HepG2 (cell line): ENCODE data around the gene MLST8. TPM values are rescaled to one million over a fixed set of nuclear protein-coding genes. Genes with fewer than 3 reads are reported as not detected.

Experiments used
- ARHGAP35 ChIP-seq: sonication (generic); formaldehyde crosslinking; IDR thresholded peaks from 2 replicates; pipeline ENCODE4 v1.9.0; 2022; ENCODE audit warnings: mild to moderate bottlenecking, inconsistent platforms, moderate library complexity, missing genetic modification reagents, borderline replicate concordance
- SUZ12 ChIP-seq: fragments of 150-350 bp; IDR thresholded peaks from 2 replicates; pipeline ENCODE4 v1.6.1; 2014; ENCODE audit warnings: low read depth, low read length
- ZBTB39 ChIP-seq: sonication (generic); formaldehyde crosslinking; IDR thresholded peaks from 2 replicates; pipeline ENCODE4 v1.5.0; 2020; ENCODE audit warnings: missing genetic modification reagents
- ZBTB8A ChIP-seq: sonication (generic); formaldehyde crosslinking; IDR thresholded peaks from 2 replicates; pipeline ENCODE4 v1.4.0; 2020; ENCODE audit warnings: mild to moderate bottlenecking, low read depth, missing genetic modification reagents, borderline replicate concordance
- ZMYM4 ChIP-seq: sonication (generic); formaldehyde crosslinking; IDR thresholded peaks from 2 replicates; pipeline ENCODE4 v1.8.1; 2023; ENCODE audit warnings: mild to moderate bottlenecking, missing genetic modification reagents
- ZNF12 ChIP-seq: sonication (generic); formaldehyde crosslinking; IDR thresholded peaks from 2 replicates; pipeline ENCODE4 v1.5.0; 2020; ENCODE audit warnings: missing genetic modification reagents
- ZNF652 ChIP-seq: IDR thresholded peaks from 2 replicates; pipeline ENCODE4 v1.6.1; 2016; ENCODE audit warnings: low read depth, borderline replicate concordance
- ZNF839 ChIP-seq: sonication (generic); formaldehyde crosslinking; IDR thresholded peaks from 2 replicates; pipeline ENCODE4 v1.4.0; 2020; ENCODE audit warnings: missing genetic modification reagents, mild to moderate bottlenecking, borderline replicate concordance
- polyA plus RNA-seq, 8 experiments: library from polyadenylated mRNA; depleted of rRNA in 3 of 8; stranded (reverse) in 7 of 8; unstranded in 1 of 8; fragments of >200 nt; fragmentation: Illumina TruSeq in 4 of 8; extraction: Trizol in 4 of 8; gene quantifications; 2 replicates each; pipeline versions ENCODE4 v1.2.1 to v1.2.3, GENCODE V29; 2011 to 2016; ENCODE audit warnings: low read depth in 4 of 8, missing spikeins in 1 of 8, mixed read lengths in 1 of 8; ENCODE audit not compliant: insufficient read depth in 1 of 8
- total RNA-seq, 5 experiments: library from RNA; depleted of rRNA; stranded (reverse); fragments of >200 nt; fragmentation: Illumina TruSeq; extraction: Trizol; gene quantifications; 2 replicates each; pipeline ENCODE4 v1.2.3, GENCODE V29; 2016; ENCODE audit warnings: low read depth in 1 of 5
- TF ChIP-seq, protein P1 (sequence below): IDR thresholded peaks from 2 replicates; pipeline ENCODE4 v1.6.1; 2016; ENCODE audit warnings: mild to moderate bottlenecking, missing biosample characterization, missing genetic modification reagents
- TF ChIP-seq, protein P2 (sequence below): sonication (generic); formaldehyde crosslinking; IDR thresholded peaks from 2 replicates; pipeline ENCODE4 v1.4.0; 2020; ENCODE audit warnings: missing genetic modification reagents, borderline replicate concordance
- TF ChIP-seq, protein P3 (sequence below): sonication (generic); formaldehyde crosslinking; IDR thresholded peaks from 2 replicates; pipeline ENCODE4 v1.4.0; 2020; ENCODE audit warnings: missing genetic modification reagents

The MLST8 gene
- total and polyA plus RNA-seq, 2 of the 13 experiments (the other 11 are each of a cell fraction or from before 2014, with no cell fraction given) = 30.8 to 72.7 TPM

DNA sequence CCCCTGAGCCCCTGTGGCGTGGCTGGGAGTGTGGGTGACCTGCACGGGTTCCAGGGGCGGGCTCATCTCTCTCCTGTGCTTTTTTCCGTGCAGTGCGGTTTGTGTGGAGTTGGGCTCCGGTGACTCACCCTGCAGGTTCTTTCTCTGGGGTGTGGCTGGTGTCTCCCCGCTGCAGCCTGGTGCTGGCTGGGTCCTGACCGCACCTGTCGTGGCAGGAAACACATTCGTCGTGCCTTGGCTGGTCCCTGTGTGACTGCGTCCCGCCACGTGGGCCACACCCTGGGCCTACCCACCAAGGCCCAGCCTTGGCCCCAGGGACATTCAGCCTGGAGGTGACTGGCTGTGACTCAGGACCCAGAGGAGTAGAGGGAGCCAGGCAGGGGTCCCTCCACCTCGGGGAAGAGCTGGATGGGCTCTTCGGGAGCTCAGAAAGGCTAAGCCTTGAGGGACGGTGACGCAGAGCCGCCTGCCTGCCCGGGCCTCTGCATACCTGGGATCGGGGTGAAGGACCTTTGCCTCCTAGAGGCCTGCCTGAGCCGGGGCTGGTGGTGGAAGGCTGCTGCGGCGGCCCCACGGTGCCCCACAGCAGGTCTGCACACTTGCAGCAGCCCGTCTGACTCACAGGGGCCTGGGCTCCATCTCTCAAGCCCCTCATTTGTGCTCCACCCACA lies 41.9 kb upstream of the MLST8 start (continued):
- peak; percentile 75 for TF ChIP-seq ARHGAP35 (CRISPR knock-in tag)
- TF ChIP-seq, protein P1, sequence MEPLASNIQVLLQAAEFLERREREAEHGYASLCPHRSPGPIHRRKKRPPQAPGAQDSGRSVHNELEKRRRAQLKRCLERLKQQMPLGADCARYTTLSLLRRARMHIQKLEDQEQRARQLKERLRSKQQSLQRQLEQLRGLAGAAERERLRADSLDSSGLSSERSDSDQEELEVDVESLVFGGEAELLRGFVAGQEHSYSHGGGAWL (CRISPR knock-in tag) = no peak; the same call in 1 of the 2 replicates
- TF ChIP-seq, protein P2, sequence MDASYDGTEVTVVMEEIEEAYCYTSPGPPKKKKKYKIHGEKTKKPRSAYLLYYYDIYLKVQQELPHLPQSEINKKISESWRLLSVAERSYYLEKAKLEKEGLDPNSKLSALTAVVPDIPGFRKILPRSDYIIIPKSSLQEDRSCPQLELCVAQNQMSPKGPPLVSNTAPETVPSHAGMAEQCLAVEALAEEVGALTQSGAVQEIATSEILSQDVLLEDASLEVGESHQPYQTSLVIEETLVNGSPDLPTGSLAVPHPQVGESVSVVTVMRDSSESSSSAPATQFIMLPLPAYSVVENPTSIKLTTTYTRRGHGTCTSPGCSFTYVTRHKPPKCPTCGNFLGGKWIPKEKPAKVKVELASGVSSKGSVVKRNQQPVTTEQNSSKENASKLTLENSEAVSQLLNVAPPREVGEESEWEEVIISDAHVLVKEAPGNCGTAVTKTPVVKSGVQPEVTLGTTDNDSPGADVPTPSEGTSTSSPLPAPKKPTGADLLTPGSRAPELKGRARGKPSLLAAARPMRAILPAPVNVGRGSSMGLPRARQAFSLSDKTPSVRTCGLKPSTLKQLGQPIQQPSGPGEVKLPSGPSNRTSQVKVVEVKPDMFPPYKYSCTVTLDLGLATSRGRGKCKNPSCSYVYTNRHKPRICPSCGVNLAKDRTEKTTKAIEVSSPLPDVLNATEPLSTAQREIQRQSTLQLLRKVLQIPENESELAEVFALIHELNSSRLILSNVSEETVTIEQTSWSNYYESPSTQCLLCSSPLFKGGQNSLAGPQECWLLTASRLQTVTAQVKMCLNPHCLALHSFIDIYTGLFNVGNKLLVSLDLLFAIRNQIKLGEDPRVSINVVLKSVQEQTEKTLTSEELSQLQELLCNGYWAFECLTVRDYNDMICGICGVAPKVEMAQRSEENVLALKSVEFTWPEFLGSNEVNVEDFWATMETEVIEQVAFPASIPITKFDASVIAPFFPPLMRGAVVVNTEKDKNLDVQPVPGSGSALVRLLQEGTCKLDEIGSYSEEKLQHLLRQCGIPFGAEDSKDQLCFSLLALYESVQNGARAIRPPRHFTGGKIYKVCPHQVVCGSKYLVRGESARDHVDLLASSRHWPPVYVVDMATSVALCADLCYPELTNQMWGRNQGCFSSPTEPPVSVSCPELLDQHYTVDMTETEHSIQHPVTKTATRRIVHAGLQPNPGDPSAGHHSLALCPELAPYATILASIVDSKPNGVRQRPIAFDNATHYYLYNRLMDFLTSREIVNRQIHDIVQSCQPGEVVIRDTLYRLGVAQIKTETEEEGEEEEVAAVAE = 0 out of 2 replicates have a peak, but pooled peaks have one; percentile 41
- TF ChIP-seq SUZ12 = no peak
- TF ChIP-seq, protein P3, sequence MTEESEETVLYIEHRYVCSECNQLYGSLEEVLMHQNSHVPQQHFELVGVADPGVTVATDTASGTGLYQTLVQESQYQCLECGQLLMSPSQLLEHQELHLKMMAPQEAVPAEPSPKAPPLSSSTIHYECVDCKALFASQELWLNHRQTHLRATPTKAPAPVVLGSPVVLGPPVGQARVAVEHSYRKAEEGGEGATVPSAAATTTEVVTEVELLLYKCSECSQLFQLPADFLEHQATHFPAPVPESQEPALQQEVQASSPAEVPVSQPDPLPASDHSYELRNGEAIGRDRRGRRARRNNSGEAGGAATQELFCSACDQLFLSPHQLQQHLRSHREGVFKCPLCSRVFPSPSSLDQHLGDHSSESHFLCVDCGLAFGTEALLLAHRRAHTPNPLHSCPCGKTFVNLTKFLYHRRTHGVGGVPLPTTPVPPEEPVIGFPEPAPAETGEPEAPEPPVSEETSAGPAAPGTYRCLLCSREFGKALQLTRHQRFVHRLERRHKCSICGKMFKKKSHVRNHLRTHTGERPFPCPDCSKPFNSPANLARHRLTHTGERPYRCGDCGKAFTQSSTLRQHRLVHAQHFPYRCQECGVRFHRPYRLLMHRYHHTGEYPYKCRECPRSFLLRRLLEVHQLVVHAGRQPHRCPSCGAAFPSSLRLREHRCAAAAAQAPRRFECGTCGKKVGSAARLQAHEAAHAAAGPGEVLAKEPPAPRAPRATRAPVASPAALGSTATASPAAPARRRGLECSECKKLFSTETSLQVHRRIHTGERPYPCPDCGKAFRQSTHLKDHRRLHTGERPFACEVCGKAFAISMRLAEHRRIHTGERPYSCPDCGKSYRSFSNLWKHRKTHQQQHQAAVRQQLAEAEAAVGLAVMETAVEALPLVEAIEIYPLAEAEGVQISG (CRISPR knock-in tag) = 0 out of 2 replicates have a peak, but pooled peaks have one; percentile 8
- peak; percentile 76 for TF ChIP-seq ZNF12 (CRISPR knock-in tag)
- no peak for TF ChIP-seq ZNF652 (CRISPR knock-in tag)
- no peak for TF ChIP-seq ZBTB39 (CRISPR knock-in tag)
- TF ChIP-seq ZNF839 (CRISPR knock-in tag) = no peak
- TF ChIP-seq ZBTB8A (CRISPR knock-in tag) = no peak
- TF ChIP-seq ZMYM4 (CRISPR knock-in tag) = peak; percentile 50; the same call in 1 of the 2 replicates
